ENCODE data around the gene SLC6A20. TPM values are rescaled to one million over a fixed set of nuclear protein-coding genes. Genes with fewer than 3 reads are reported as not detected.

Gene SLC6A20
- total RNA-seq, 4 donors from 2014 or later: 0.13 to 0.22 TPM; not detected in 2

- Histone ChIP-seq H3K27me3 (no peaks in the 10 kb centered on the region), H3K27ac (no peak overlapping the region), H3K36me3 (no peaks in the 10 kb centered on the region), H3K9me3 (no peaks in the 10 kb centered on the region), H3K4me1 (peaks cover 5 to 11% of the 10 kb centered on the region in 2 donors), H3K4me3 (replicated peaks in 1 of 3) (no peak overlapping the region)
- 90 to 95% methylated on average over 2 of the region's 2 CpGs for WGBS, 2 donors
- no peak for DNase-seq
- TF ChIP-seq POLR2A (IDR thresholded peaks at IDR 0.05) (no peak), CTCF (IDR thresholded peaks at IDR 0.05) (no peak)
- intact Hi-C loops (cut with DNase I): no loop called here
These were observed 4.3 kb downstream of the SLC6A20 start for GRCh38 chr3:45792036-45792435.

- no peak for DNase-seq
- WGBS, 2 donors: 84 to 86% methylated on average over 2 of the region's 2 CpGs
These were observed 5.7 kb downstream of the SLC6A20 start for GRCh38 chr3:45790596-45790995.

GRCh38 chr3:45789235-45789812, 7.0 kb downstream of the SLC6A20 start:
- DNase-seq: no peak
- intact Hi-C loops (cut with DNase I): no loop called here
- Histone ChIP-seq H3K9me3 (no peaks in the 10 kb centered on the region), H3K27ac (no peak overlapping the region), H3K36me3 (no peaks in the 10 kb centered on the region), H3K27me3 (no peaks in the 10 kb centered on the region), H3K4me1 (no peaks in the 10 kb centered on the region), H3K4me3 (replicated peaks in 1 of 3) (no peak overlapping the region)
- 85 to 90% methylated on average over 4 of the region's 4 CpGs for WGBS, 2 donors
- no peak for TF ChIP-seq POLR2A (IDR thresholded peaks at IDR 0.05)
- TF ChIP-seq CTCF (IDR thresholded peaks at IDR 0.05): no peak

More at GRCh38 chr3:45790596-45790995, 5.7 kb downstream of the SLC6A20 start:
- H3K27ac ChIP-seq: no peak overlapping the region
- intact Hi-C loops (cut with DNase I): no loop called here
- no peak for TF ChIP-seq CTCF (IDR thresholded peaks at IDR 0.05)
- H3K9me3 ChIP-seq: no peaks in the 10 kb centered on the region
- H3K36me3 ChIP-seq: no peaks in the 10 kb centered on the region
- H3K27me3 ChIP-seq: no peaks in the 10 kb centered on the region
- no peaks in the 10 kb centered on the region for H3K4me1 ChIP-seq
- no peak overlapping the region for H3K4me3 ChIP-seq (replicated peaks in 1 of 3)

- H3K27ac ChIP-seq: no peak overlapping the region
- intact Hi-C loops (cut with DNase I): no loop called here
- TF ChIP-seq POLR2A (IDR thresholded peaks at IDR 0.05) (no peak), CTCF (IDR thresholded peaks at IDR 0.05) (no peak)
- H3K27me3 ChIP-seq: no peaks in the 10 kb centered on the region
- 97 to 98% methylated on average over 2 of the region's 2 CpGs for WGBS, 2 donors
- H3K4me3 ChIP-seq (replicated peaks in 1 of 3): no peak overlapping the region
- no peaks in the 10 kb centered on the region for H3K36me3 ChIP-seq
- DNase-seq: no peak
- H3K9me3 ChIP-seq: no peaks in the 10 kb centered on the region
- no peaks in the 10 kb centered on the region for H3K4me1 ChIP-seq
These were observed 8.8 kb downstream of the SLC6A20 start for GRCh38 chr3:45787551-45787950.

- no peaks in the 10 kb centered on the region for H3K9me3 ChIP-seq
- TF ChIP-seq POLR2A (IDR thresholded peaks at IDR 0.05): no peak
- no peaks in the 10 kb centered on the region for H3K4me1 ChIP-seq
- H3K4me3 ChIP-seq (replicated peaks in 1 of 3): no peak overlapping the region
- H3K27ac ChIP-seq: no peak overlapping the region
- no peaks in the 10 kb centered on the region for H3K27me3 ChIP-seq
- no peak for DNase-seq
- intact Hi-C loops (cut with DNase I): no loop called here
- 72 to 87% methylated on average over 4 of the region's 4 CpGs for WGBS, 2 donors
- H3K36me3 ChIP-seq: no peaks in the 10 kb centered on the region
These were observed 9.4 kb downstream of the SLC6A20 start for GRCh38 chr3:45786801-45787495.
